Measurements from ENCODE around the gene ECI1.
"Not testable (repeated sequence)": the region's sequence is repeated elsewhere in the genome, so short reads cannot be mapped to it uniquely, and the experiment has no call there.

Gene ECI1

GRCh38 chr16:2253293-2253692 is 1.9 kb upstream of the ECI1 start:
- no peak for DNase-seq (ENCODE audit: low spot score)

- DNase-seq (ENCODE audit: low spot score) = no peak
These were observed 1.4 kb upstream of the ECI1 start for GRCh38 chr16:2252806-2253148.

- peak; percentile 42 for DNase-seq (ENCODE audit: low spot score)
These were observed 613 bp downstream of the ECI1 start for GRCh38 chr16:2250652-2251295.

GRCh38 chr16:2246301-2246885 is 5.0 kb downstream of the ECI1 start:
- no peak for DNase-seq (ENCODE audit: low spot score)

GRCh38 chr16:2244926-2245795 is 6.2 kb downstream of the ECI1 start:
- no peak for DNase-seq (ENCODE audit: low spot score)

GRCh38 chr16:2244301-2244700 is 7.1 kb downstream of the ECI1 start:
- no peak for DNase-seq (ENCODE audit: low spot score)

- no peak for DNase-seq (ENCODE audit: low spot score)
These were observed 7.6 kb downstream of the ECI1 start for GRCh38 chr16:2243781-2244180.

- no peak for DNase-seq (ENCODE audit: low spot score)
These were observed 8.3 kb downstream of the ECI1 start for GRCh38 chr16:2243031-2243528.

GRCh38 chr16:2242598-2242997 is 8.8 kb downstream of the ECI1 start:
- DNase-seq (ENCODE audit: low spot score) = no peak

- DNase-seq (ENCODE audit: low spot score) = not testable (repeated sequence)
These were observed 11.1 kb downstream of the ECI1 start for GRCh38 chr16:2240331-2240730.

- DNase-seq (ENCODE audit: low spot score) = no peak
These were observed 12.3 kb downstream of the ECI1 start for GRCh38 chr16:2238838-2239675.

- DNase-seq (ENCODE audit: low spot score) = no peak
These were observed 13.1 kb downstream of the ECI1 start for GRCh38 chr16:2238150-2238837.

GRCh38 chr16:2237493-2238149 is 13.8 kb downstream of the ECI1 start:
- DNase-seq (ENCODE audit: low spot score) = no peak

GRCh38 chr16:2237102-2237482 is 14.3 kb downstream of the ECI1 start:
- no peak for DNase-seq (ENCODE audit: low spot score)

GRCh38 chr16:2236337-2237101 is 14.9 kb downstream of the ECI1 start, which contains the start of gene DNASE1L2:
Gene DNASE1L2 (plus strand): TSS chr16:2236444. CDS start chr16:2236817, 373 bp downstream.
- no peak for DNase-seq (ENCODE audit: low spot score)

GRCh38 chr16:2235695-2236336 is 15.6 kb downstream of the ECI1 start:
- no peak for DNase-seq (ENCODE audit: low spot score)

GRCh38 chr16:2235234-2235651 is 16.1 kb downstream of the ECI1 start:
- no peak for DNase-seq (ENCODE audit: low spot score)

GRCh38 chr16:2234813-2235170 is 16.6 kb downstream of the ECI1 start:
- no peak for DNase-seq (ENCODE audit: low spot score)
